GM19463 (cell line): ENCODE data around the gene ZNF354C.

ENCODE experiments used
- ATAC-seq: cut with Tn5 transposase; IDR thresholded peaks from one replicate; pipeline ENCODE4 v1.9.1; 2021; ENCODE audit warnings: mild to moderate bottlenecking, moderate library complexity; ENCODE audit not compliant: unreplicated experiment

ZNF354C gene

GRCh38 chr5:179113945-179114641, 53.9 kb downstream of the ZNF354C start:
- ATAC-seq = no peak

- ATAC-seq = no peak
These were observed 54.6 kb downstream of the ZNF354C start for GRCh38 chr5:179114756-179115155.

GRCh38 chr5:179115307-179115706, 55.1 kb downstream of the ZNF354C start:
- no peak for ATAC-seq

GRCh38 chr5:179115845-179116524, 55.8 kb downstream of the ZNF354C start:
- ATAC-seq = no peak

- ATAC-seq = no peak
These were observed 58.2 kb downstream of the ZNF354C start for GRCh38 chr5:179118338-179118737.

- no peak for ATAC-seq
These were observed 58.7 kb downstream of the ZNF354C start for GRCh38 chr5:179118756-179119414.

- no peak for ATAC-seq
These were observed 59.4 kb downstream of the ZNF354C start for GRCh38 chr5:179119415-179120170.

- ATAC-seq = no peak
These were observed 60.3 kb downstream of the ZNF354C start for GRCh38 chr5:179120421-179120861.

GRCh38 chr5:179120951-179121666, 60.9 kb downstream of the ZNF354C start:
- ATAC-seq = no peak

GRCh38 chr5:179121667-179122111, 61.5 kb downstream of the ZNF354C start:
- no peak for ATAC-seq

- ATAC-seq = no peak
These were observed 62.4 kb downstream of the ZNF354C start for GRCh38 chr5:179122411-179123108.

GRCh38 chr5:179123109-179123426, 62.9 kb downstream of the ZNF354C start:
- no peak for ATAC-seq

- no peak for ATAC-seq
These were observed 63.5 kb downstream of the ZNF354C start for GRCh38 chr5:179123491-179124272.

GRCh38 chr5:179124273-179124852, 64.2 kb downstream of the ZNF354C start:
- no peak for ATAC-seq

GRCh38 chr5:179124853-179125788, 64.9 kb downstream of the ZNF354C start:
- ATAC-seq = no peak

GRCh38 chr5:179125789-179126505, 65.8 kb downstream of the ZNF354C start:
- no peak for ATAC-seq

GRCh38 chr5:179126506-179126991, 66.4 kb downstream of the ZNF354C start:
- no peak for ATAC-seq
